Right atrium auricular region (tissue), 2 donors: ENCODE data around the gene SYNE2. TPM values are rescaled to one million over a fixed set of nuclear protein-coding genes. Genes with fewer than 3 reads are reported as not detected.

ENCODE experiments used
- DNase-seq: peaks from one replicate; pipeline ENCODE4 v3.0.0-alpha.2; 2019; ENCODE audit warnings: low spot score
- H3K27ac ChIP-seq, 2 donors: fragments of 200-600 bp; sonication (generic); 1 replicate in 1 of 2; 2 replicates in 1 of 2; pipeline ENCODE4 v1.5.1; 2016 to 2019
- H3K27me3 ChIP-seq, 2 donors: fragments of 200-600 bp; sonication (generic); one replicate each; pipeline versions ENCODE4 v1.5.1 to v1.6.0; 2017 to 2019
- H3K36me3 ChIP-seq: fragments of 200-600 bp; sonication (generic); one replicate; pipeline ENCODE4 v1.5.1; 2016
- H3K4me1 ChIP-seq, 2 donors: fragments of 200-600 bp; sonication (generic); one replicate each; pipeline versions ENCODE4 v1.5.1 to v1.6.0; 2017 to 2019
- H3K4me3 ChIP-seq, 2 donors: fragments of 200-600 bp; sonication (generic); 1 replicate in 1 of 2; 2 replicates in 1 of 2; pipeline ENCODE4 v1.5.1; 2017 to 2019; ENCODE audit warnings: mild to moderate bottlenecking in 1 of 2, moderate library complexity in 1 of 2
- H3K9me3 ChIP-seq, 2 donors: fragments of 200-600 bp; sonication (generic); one replicate each; pipeline ENCODE4 v1.5.1; 2019
- total RNA-seq, 2 donors: library from RNA; depleted of rRNA; stranded (reverse); fragments of >200 nt; gene quantifications; one replicate each; pipeline ENCODE4 v1.1.0, GENCODE V29; 2016
- TF ChIP-seq, protein P1 (sequence below), 2 donors: fragments of 200-600 bp; sonication (generic); IDR thresholded peaks; one replicate each; pipeline ENCODE4 v1.5.1; 2019; ENCODE audit warnings: antibody characterized with exemption in 2 of 2

SYNE2 gene
- total RNA-seq, 2 donors from 2014 or later: 149 to 202 TPM

DNA sequence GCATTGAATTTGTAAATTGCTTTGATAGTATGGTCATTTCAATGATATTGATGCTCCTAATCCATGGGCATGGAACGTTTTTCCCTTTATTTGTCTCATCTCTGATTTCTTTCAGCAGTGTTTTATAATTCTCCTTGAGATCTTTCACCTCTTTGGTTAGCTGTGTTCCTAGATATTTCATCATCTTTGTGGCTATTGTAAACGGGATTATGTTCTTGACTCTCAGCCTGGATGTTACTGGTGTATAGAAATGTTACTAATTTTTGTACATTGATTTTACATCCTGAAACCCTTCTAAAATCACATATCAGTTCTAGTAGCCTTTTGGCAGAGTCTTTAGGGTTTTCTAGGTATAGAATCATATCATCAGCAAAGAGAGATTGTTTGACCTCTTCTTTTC is 52.6 kb downstream of the SYNE2 start:
- Histone ChIP-seq H3K27ac (no peak overlapping the region), H3K36me3 (no peaks in the 10 kb centered on the region), H3K4me1 (peaks cover 0 to 24% of the 10 kb centered on the region in 2 donors), H3K4me3 (no peak overlapping the region), H3K9me3 (no peaks in the 10 kb centered on the region), H3K27me3 (no peaks in the 10 kb centered on the region)
- TF ChIP-seq, protein P1, sequence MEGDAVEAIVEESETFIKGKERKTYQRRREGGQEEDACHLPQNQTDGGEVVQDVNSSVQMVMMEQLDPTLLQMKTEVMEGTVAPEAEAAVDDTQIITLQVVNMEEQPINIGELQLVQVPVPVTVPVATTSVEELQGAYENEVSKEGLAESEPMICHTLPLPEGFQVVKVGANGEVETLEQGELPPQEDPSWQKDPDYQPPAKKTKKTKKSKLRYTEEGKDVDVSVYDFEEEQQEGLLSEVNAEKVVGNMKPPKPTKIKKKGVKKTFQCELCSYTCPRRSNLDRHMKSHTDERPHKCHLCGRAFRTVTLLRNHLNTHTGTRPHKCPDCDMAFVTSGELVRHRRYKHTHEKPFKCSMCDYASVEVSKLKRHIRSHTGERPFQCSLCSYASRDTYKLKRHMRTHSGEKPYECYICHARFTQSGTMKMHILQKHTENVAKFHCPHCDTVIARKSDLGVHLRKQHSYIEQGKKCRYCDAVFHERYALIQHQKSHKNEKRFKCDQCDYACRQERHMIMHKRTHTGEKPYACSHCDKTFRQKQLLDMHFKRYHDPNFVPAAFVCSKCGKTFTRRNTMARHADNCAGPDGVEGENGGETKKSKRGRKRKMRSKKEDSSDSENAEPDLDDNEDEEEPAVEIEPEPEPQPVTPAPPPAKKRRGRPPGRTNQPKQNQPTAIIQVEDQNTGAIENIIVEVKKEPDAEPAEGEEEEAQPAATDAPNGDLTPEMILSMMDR (IDR thresholded peaks at IDR 0.05): no peak
- DNase-seq: no peak

GRCh38 chr14:63908667-63909264 is 56.0 kb downstream of the SYNE2 start:
- TF ChIP-seq, protein P1 (IDR thresholded peaks at IDR 0.05): no peak
- H3K4me3 ChIP-seq: no peak overlapping the region
- no peak for DNase-seq
- H3K27me3 ChIP-seq: no peaks in the 10 kb centered on the region
- H3K36me3 ChIP-seq: no peaks in the 10 kb centered on the region
- H3K9me3 ChIP-seq: no peaks in the 10 kb centered on the region
- peaks cover 0 to 5% of the 10 kb centered on the region in 2 donors for H3K4me1 ChIP-seq
- H3K27ac ChIP-seq: no peak overlapping the region

GRCh38 chr14:63909984-63910383 is 57.2 kb downstream of the SYNE2 start:
- no peaks in the 10 kb centered on the region for H3K27me3 ChIP-seq

DNA sequence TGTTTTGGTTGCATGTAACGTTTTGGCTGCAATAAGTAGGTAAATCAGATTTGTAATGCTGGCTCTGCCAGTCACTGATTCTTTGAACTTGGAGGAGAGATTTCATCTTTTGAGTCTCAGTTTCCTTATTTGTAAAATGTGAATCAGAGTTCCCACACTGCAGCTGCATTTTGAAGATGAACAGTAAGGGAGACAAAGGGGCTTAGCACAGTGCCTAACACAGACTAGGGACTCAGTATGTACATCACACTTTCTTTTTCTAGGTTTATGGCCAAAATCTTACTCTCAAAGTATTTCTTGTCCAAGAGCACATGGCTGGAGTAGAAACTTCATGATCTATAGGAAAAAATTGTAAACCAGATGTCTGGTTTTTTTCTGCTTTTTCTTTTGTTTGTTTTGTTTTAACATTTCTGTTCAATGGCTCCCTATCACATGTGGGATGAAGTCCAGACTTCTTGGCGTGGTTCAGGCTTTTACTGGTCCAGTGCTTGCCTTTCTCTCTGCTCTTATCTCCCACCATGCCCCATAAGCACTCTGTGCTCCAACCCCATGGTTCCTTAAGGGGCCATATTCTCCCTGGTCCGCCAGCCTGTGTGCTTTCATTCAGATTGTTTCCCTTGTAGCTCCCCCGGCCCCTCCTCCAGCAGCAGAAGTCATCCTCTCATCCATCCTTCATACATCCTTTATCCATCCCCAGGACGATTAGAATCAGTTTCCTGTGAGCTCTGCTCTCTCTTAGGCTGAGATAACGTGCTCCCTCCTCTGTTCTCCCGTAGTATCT is 58.0 kb downstream of the SYNE2 start:
- H3K27me3 ChIP-seq: no peaks in the 10 kb centered on the region
- no peaks in the 10 kb centered on the region for H3K36me3 ChIP-seq
- H3K4me1 ChIP-seq: peaks cover 0 to 5% of the 10 kb centered on the region in 2 donors
- DNase-seq: no peak
- TF ChIP-seq, protein P1 (IDR thresholded peaks at IDR 0.05): no peak
- no peak overlapping the region for H3K4me3 ChIP-seq
- no peak overlapping the region for H3K27ac ChIP-seq
- H3K9me3 ChIP-seq: no peaks in the 10 kb centered on the region

More at GRCh38 chr14:63909984-63910383, 57.2 kb downstream of the SYNE2 start:
- Histone ChIP-seq H3K27ac (no peak overlapping the region), H3K36me3 (no peaks in the 10 kb centered on the region), H3K9me3 (no peaks in the 10 kb centered on the region), H3K4me3 (no peak overlapping the region), H3K4me1 (peaks cover 0 to 5% of the 10 kb centered on the region in 2 donors)
- no peak for DNase-seq
- TF ChIP-seq, protein P1 (IDR thresholded peaks at IDR 0.05): no peak

DNA sequence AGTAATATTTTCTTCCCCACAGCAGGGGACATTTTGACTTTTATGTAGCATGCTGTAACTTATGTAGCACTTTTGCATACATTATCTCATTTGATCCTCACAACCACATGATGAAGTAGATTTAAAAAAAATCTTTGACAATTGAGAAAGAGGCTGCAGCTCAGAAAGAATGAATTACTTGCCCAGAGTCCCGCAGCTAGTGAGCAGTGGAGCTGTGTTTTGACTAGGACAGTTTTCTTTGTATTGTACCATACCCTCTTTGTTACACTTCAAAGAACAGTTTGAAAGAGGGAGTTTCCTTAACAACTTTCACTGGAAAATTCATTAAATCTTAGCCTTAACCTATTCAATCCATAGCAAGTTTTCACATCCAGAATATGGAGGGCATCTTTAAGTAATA is 58.6 kb downstream of the SYNE2 start:
- no peak for DNase-seq
- Histone ChIP-seq H3K27me3 (no peaks in the 10 kb centered on the region), H3K36me3 (no peaks in the 10 kb centered on the region), H3K27ac (no peak overlapping the region), H3K9me3 (no peaks in the 10 kb centered on the region), H3K4me3 (no peak overlapping the region), H3K4me1 (peaks cover 0 to 5% of the 10 kb centered on the region in 2 donors)
- TF ChIP-seq, protein P1 (IDR thresholded peaks at IDR 0.05): no peak
